Keratinocyte (primary cell): Measurements from ENCODE around the gene SFSWAP.

Experiments
- CTCF ChIP-seq, 3 experiments: IDR thresholded peaks in 1 of 3; conservative IDR thresholded peaks in 1 of 3; optimal IDR thresholded peaks in 1 of 3; 2 replicates in 2 of 3; 3 replicates in 1 of 3; pipeline versions ENCODE3 to v1.5.1; 2011; ENCODE audit warnings: low read length in 3 of 3, mild to moderate bottlenecking in 3 of 3, moderate library complexity in 2 of 3, control low read depth in 1 of 3, inconsistent platforms in 1 of 3; ENCODE audit not compliant: insufficient read depth in 2 of 3; ENCODE audit errors: extremely low read depth in 1 of 3
- EZH2 ChIP-seq: IDR thresholded peaks from one replicate; pipeline ENCODE4 v1.6.1; 2012; ENCODE audit warnings: inconsistent platforms, mild to moderate bottlenecking, low read length, moderate library complexity

DNA sequence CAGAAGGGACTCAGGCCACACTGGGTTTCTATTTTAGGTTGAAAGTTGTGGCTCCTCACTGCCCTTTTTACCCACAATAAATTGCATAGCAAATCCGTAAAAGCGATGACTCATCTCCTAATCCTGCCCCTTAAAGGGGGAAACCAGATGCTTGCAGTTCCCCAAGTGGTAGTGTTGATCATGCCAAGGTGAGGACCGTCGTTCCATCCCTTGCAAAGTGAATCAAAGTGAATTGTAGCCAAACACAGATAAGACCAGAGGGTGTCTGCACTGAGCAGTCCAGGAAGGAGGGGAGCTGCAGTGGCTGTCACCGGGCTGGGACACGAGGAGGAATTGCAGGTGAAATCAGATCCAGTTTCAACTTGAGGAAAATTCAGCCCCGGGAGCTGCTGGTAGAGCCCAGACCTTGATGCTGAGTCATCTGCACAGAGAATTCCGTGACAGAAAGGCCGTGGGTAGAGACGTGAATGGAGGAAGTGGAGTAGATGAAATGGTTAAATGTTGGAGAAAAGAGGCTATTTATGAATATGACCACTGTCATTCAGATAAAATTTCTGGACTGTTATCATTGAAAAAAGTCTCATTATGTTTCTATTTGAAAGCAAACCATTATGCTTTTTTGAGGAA lies 73.1 kb downstream of the SFSWAP start:
- TF ChIP-seq CTCF (optimal IDR thresholded peaks at IDR 0.05 in 1 of 3, IDR thresholded peaks at IDR 0.05 in 1 of 3, conservative IDR thresholded peaks at IDR 0.05 in 1 of 3; ENCODE audit: extremely low read depth in 1 of 3, insufficient read depth in 2 of 3, low read length in 3 of 3), result no peak
- no peak for TF ChIP-seq EZH2
